GM23338 (cell line): ENCODE measurements around the gene IFITM5. TPM values are rescaled to one million over a fixed set of nuclear protein-coding genes. Genes with fewer than 3 reads are reported as not detected.

Experiments used
- ATAC-seq: fragments of 200-7000 bp; cut with Tn5 transposase; 3 replicates; pipeline ENCODE4 v1.9.1; 2020
- DNase-seq: peaks from one replicate; pipeline ENCODE4 v3.0.0-alpha.2; 2015; ENCODE audit warnings: low spot score
- H2AFZ ChIP-seq: fragments of 200-600 bp; sonication (generic); 2 replicates; pipeline ENCODE4 v1.8.0; 2016; ENCODE audit warnings: antibody characterized with exemption, mild to moderate bottlenecking, moderate library complexity
- H3F3A ChIP-seq: fragments of 200-600 bp; sonication (generic); replicated peaks from 2 replicates; pipeline ENCODE4 v1.8.0; 2017; ENCODE audit warnings: antibody characterized with exemption, mixed run types, low read depth
- H3K27ac ChIP-seq: fragments of 200-600 bp; sonication (generic); 2 replicates; pipeline ENCODE4 v1.6.1; 2016; ENCODE audit warnings: low read depth
- H3K27me3 ChIP-seq: fragments of 200-600 bp; sonication (generic); 2 replicates; pipeline ENCODE4 v1.8.0; 2016; ENCODE audit warnings: mild to moderate bottlenecking, mixed run types, moderate library complexity; ENCODE audit not compliant: insufficient read depth
- H3K36me3 ChIP-seq: fragments of 200-600 bp; sonication (generic); 2 replicates; pipeline ENCODE4 v1.8.0; 2016; ENCODE audit warnings: mild to moderate bottlenecking; ENCODE audit not compliant: insufficient read depth
- H3K4me1 ChIP-seq: fragments of 200-600 bp; sonication (generic); 2 replicates; pipeline ENCODE4 v1.8.0; 2016; ENCODE audit warnings: mild to moderate bottlenecking, moderate library complexity; ENCODE audit not compliant: insufficient read depth
- H3K4me2 ChIP-seq: fragments of 200-600 bp; sonication (generic); 2 replicates; pipeline ENCODE4 v1.7.1; 2017; ENCODE audit warnings: mixed run types
- H3K4me3 ChIP-seq: fragments of 200-600 bp; sonication (generic); 2 replicates; pipeline ENCODE4 v1.6.1; 2016; ENCODE audit warnings: mixed run types
- H3K79me2 ChIP-seq: fragments of 200-600 bp; sonication (generic); replicated peaks from 2 replicates; pipeline ENCODE4 v1.8.0; 2017; ENCODE audit warnings: mild to moderate bottlenecking; ENCODE audit not compliant: insufficient read depth
- H3K9me2 ChIP-seq: fragments of 200-600 bp; sonication (generic); 2 replicates; pipeline ENCODE4 v1.8.0; 2017; ENCODE audit not compliant: insufficient read depth
- H4K20me1 ChIP-seq: fragments of 200-600 bp; sonication (generic); replicated peaks from 2 replicates; pipeline ENCODE4 v1.8.0; 2017; ENCODE audit warnings: mild to moderate bottlenecking; ENCODE audit not compliant: insufficient read depth
- H3K27ac Mint-ChIP-seq: 2 replicates; pipeline ENCODE4 v1.8.0; 2020; ENCODE audit warnings: inconsistent platforms, mild to moderate bottlenecking, moderate library complexity, mixed read lengths
- H3K27me3 Mint-ChIP-seq: 3 replicates; pipeline ENCODE4 v1.8.0; 2022; ENCODE audit warnings: low read depth, mild to moderate bottlenecking, moderate library complexity, mixed read lengths, inconsistent platforms; ENCODE audit not compliant: insufficient read depth, poor library complexity
- H3K36me3 Mint-ChIP-seq: 3 replicates; pipeline ENCODE4 v1.8.0; 2021; ENCODE audit warnings: low read depth, mild to moderate bottlenecking, inconsistent platforms, moderate library complexity, mixed read lengths
- H3K4me1 Mint-ChIP-seq: 3 replicates; pipeline ENCODE4 v1.8.0; 2020; ENCODE audit warnings: mild to moderate bottlenecking, inconsistent platforms, mixed read lengths
- H3K4me3 Mint-ChIP-seq: 3 replicates; pipeline ENCODE4 v1.8.0; 2021; ENCODE audit warnings: moderate library complexity, mild to moderate bottlenecking, inconsistent platforms, mixed read lengths
- H3K9me3 Mint-ChIP-seq: 3 replicates; pipeline ENCODE4 v1.8.0; 2020; ENCODE audit warnings: moderate library complexity, mild to moderate bottlenecking, inconsistent platforms, mixed read lengths
- ETS1 ChIP-seq: IDR thresholded peaks from 2 replicates; pipeline ENCODE4 v1.6.1; 2016; ENCODE audit warnings: antibody characterized with exemption
- JUNB ChIP-seq: IDR thresholded peaks from one replicate; pipeline ENCODE4 v1.6.1; 2016; ENCODE audit warnings: antibody characterized with exemption; ENCODE audit not compliant: unreplicated experiment
- ZNF331 ChIP-seq: fragments of 250-450 bp; sonication (Bioruptor Pico); IDR thresholded peaks from 2 replicates; pipeline ENCODE4 v1.5.0; 2020; ENCODE audit warnings: low read depth, mild to moderate bottlenecking, moderate library complexity
- polyA plus RNA-seq: library from polyadenylated mRNA; unstranded; fragments of >200 nt; fragmentation: Nextera tagmentation; extraction: Ambion mirVana; gene quantifications from 2 replicates; pipeline ENCODE4 v1.2.1, GENCODE V29; 2016
- total RNA-seq: library from RNA; depleted of rRNA; stranded (reverse); fragments of >200 nt; shearing (Covaris generic); gene quantifications from 2 replicates; pipeline ENCODE4 v1.2.3, GENCODE V29; 2014
- TF ChIP-seq, protein P1 (sequence below), 2 experiments: fragments of 200-600 bp in 1 of 2; sonication (generic) in 1 of 2; conservative IDR thresholded peaks; 2 replicates each; pipeline versions ENCODE4 v1.5.1 to v1.6.1; 2016 to 2017; ENCODE audit warnings: antibody characterized with exemption in 2 of 2, low read depth in 2 of 2, mild to moderate bottlenecking in 2 of 2, moderate library complexity in 1 of 2

IFITM5 gene
- total and polyA plus RNA-seq, 2 experiments from 2014 or later = not detected

GRCh38 chr11:251550-251949, 47.8 kb downstream of the IFITM5 start:
- ATAC-seq (peak; percentile 33; the same call in 2 of the 3 replicates), DNase-seq (no peak)
- Histone ChIP-seq H3K36me3 (peaks cover 28% of the 10 kb centered on the region), H3K27me3 (no peaks in the 10 kb centered on the region), H3F3A (peaks cover 16% of the 10 kb centered on the region), H3K4me1 (no peaks in the 10 kb centered on the region), H3K27ac (peak overlapping the region; percentile 66; the same call in 1 of the 2 replicates), H3K9me2 (peaks cover 4% of the 10 kb centered on the region; the same call in 1 of the 2 replicates), H3K79me2 (no peaks in the 10 kb centered on the region), H3K4me3 (no peak overlapping the region), H2AFZ (no peak overlapping the region), H3K4me2 (no peak overlapping the region), H4K20me1 (no peaks in the 10 kb centered on the region)
- Mint-ChIP-seq H3K4me3 (no peak overlapping the region; the same call in 2 of the 3 replicates), H3K27me3 (peaks cover 1% of the 10 kb centered on the region), H3K27ac (no peak overlapping the region), H3K9me3 (no peaks in the 10 kb centered on the region), H3K4me1 (no peaks in the 10 kb centered on the region; the same call in none of the 3 replicates), H3K36me3 (peaks cover 62% of the 10 kb centered on the region)
- TF ChIP-seq ETS1 (no peak), JUNB (no peak)
- TF ChIP-seq, protein P1, sequence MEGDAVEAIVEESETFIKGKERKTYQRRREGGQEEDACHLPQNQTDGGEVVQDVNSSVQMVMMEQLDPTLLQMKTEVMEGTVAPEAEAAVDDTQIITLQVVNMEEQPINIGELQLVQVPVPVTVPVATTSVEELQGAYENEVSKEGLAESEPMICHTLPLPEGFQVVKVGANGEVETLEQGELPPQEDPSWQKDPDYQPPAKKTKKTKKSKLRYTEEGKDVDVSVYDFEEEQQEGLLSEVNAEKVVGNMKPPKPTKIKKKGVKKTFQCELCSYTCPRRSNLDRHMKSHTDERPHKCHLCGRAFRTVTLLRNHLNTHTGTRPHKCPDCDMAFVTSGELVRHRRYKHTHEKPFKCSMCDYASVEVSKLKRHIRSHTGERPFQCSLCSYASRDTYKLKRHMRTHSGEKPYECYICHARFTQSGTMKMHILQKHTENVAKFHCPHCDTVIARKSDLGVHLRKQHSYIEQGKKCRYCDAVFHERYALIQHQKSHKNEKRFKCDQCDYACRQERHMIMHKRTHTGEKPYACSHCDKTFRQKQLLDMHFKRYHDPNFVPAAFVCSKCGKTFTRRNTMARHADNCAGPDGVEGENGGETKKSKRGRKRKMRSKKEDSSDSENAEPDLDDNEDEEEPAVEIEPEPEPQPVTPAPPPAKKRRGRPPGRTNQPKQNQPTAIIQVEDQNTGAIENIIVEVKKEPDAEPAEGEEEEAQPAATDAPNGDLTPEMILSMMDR (conservative IDR thresholded peaks at IDR 0.05; ENCODE audit: low read depth in 2 of 2) = peak in 1 of 2 experiments; percentile 16; a peak in 1 of 4 replicates

DNA sequence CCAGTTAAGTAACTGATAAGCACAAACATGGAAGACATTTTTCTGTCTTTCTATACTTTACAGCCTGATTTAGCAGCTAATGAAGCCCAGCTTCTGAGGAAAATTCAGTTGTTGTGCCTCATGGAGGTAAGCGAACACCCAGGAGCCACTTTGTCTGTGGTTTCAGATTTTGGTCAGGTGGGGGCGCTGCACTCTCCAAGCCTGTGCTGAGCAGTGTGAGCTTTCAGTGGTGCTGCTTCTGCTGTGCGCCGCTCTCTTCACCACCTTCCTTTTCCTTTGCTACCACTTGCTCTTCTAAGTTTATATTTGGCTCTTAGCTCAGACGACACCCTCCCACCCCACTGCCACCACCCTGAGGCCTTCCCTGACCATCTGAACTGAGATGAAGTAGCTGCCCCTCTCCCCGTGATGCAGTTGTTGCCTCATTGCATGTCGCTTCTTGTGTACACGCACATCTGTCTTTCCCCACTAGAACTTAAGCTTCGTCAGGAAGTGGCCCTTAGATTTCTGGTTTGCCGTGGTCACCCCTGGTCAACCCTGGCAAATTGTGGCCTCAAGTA, 48.5 kb downstream of the IFITM5 start:
- Histone ChIP-seq H2AFZ (no peak overlapping the region), H4K20me1 (no peaks in the 10 kb centered on the region), H3K36me3 (peaks cover 36% of the 10 kb centered on the region), H3K4me2 (no peak overlapping the region), H3K4me3 (no peak overlapping the region), H3K9me2 (peaks cover 4% of the 10 kb centered on the region; the same call in 1 of the 2 replicates), H3K4me1 (no peaks in the 10 kb centered on the region), H3K27me3 (no peaks in the 10 kb centered on the region), H3K79me2 (no peaks in the 10 kb centered on the region), H3K27ac (peak overlapping the region; percentile 70), H3F3A (peaks cover 16% of the 10 kb centered on the region)
- Mint-ChIP-seq H3K27ac (no peak overlapping the region), H3K36me3 (peaks cover 69% of the 10 kb centered on the region), H3K9me3 (no peaks in the 10 kb centered on the region), H3K4me1 (no peaks in the 10 kb centered on the region; the same call in none of the 3 replicates), H3K4me3 (no peak overlapping the region), H3K27me3 (peaks cover 1% of the 10 kb centered on the region)
- DNase-seq (peak; percentile 85), ATAC-seq (peak; percentile 99)
- TF ChIP-seq ZNF331 (CRISPR knock-in tag) = no peak
- TF ChIP-seq, protein P1 (conservative IDR thresholded peaks at IDR 0.05; ENCODE audit: low read depth in 2 of 2) = peak; percentile 89 to 96
